Pons (tissue), 1 donor: ENCODE data around the gene ADAM19.

Experiments used
- DNase-seq: peaks from one replicate; pipeline ENCODE4 v3.0.0-alpha.2; 2016; ENCODE audit warnings: low spot score

ADAM19 gene

GRCh38 chr5:157561110-157561509, 14.5 kb downstream of the ADAM19 start:
- DNase-seq: no peak

- DNase-seq: no peak
These were observed 16.3 kb downstream of the ADAM19 start for GRCh38 chr5:157559301-157559700.

- no peak for DNase-seq
These were observed 16.9 kb downstream of the ADAM19 start for GRCh38 chr5:157558681-157559080.

GRCh38 chr5:157558041-157558595, 17.5 kb downstream of the ADAM19 start:
- DNase-seq: no peak

- DNase-seq: peak; percentile 65
These were observed 18.8 kb downstream of the ADAM19 start for GRCh38 chr5:157556615-157557418.

- DNase-seq: no peak
These were observed 20.4 kb downstream of the ADAM19 start for GRCh38 chr5:157555037-157555640.

GRCh38 chr5:157554179-157555036, 21.2 kb downstream of the ADAM19 start:
- DNase-seq: no peak

- DNase-seq: no peak
These were observed 22.9 kb downstream of the ADAM19 start for GRCh38 chr5:157552650-157553049.

- DNase-seq: no peak
These were observed 24.9 kb downstream of the ADAM19 start for GRCh38 chr5:157550663-157551062.

GRCh38 chr5:157549954-157550549, 25.5 kb downstream of the ADAM19 start:
- no peak for DNase-seq

- DNase-seq: no peak
These were observed 26.3 kb downstream of the ADAM19 start for GRCh38 chr5:157549283-157549629.

- no peak for DNase-seq
These were observed 26.9 kb downstream of the ADAM19 start for GRCh38 chr5:157548513-157549282.

GRCh38 chr5:157547941-157548512, 27.5 kb downstream of the ADAM19 start:
- DNase-seq: no peak

- DNase-seq: peak; percentile 65
These were observed 29.0 kb downstream of the ADAM19 start for GRCh38 chr5:157546456-157547100.

- DNase-seq: no peak
These were observed 29.8 kb downstream of the ADAM19 start for GRCh38 chr5:157545610-157546310.

- DNase-seq: no peak
These were observed 31.0 kb downstream of the ADAM19 start for GRCh38 chr5:157544623-157544989.

GRCh38 chr5:157543825-157544622, 31.6 kb downstream of the ADAM19 start:
- DNase-seq: no peak

- no peak for DNase-seq
These were observed 33.1 kb downstream of the ADAM19 start for GRCh38 chr5:157542282-157543000.
